RWPE2 (cell line): ENCODE data around the gene KCNK3.

Experiments
- ATAC-seq: fragments of 200-7000 bp; cut with Tn5 transposase; 3 replicates; pipeline ENCODE4 v1.9.1; 2021; ENCODE audit warnings: low read depth
- DNase-seq: peaks from one replicate; pipeline ENCODE4 v3.0.0-alpha.2; 2020; ENCODE audit warnings: low spot score
- H3K27ac ChIP-seq: fragments of 450-650 bp; 2 replicates; pipeline ENCODE4 v1.5.1; 2017; ENCODE audit warnings: mild to moderate bottlenecking; ENCODE audit not compliant: poor library complexity, severe bottlenecking
- H3K27me3 ChIP-seq: fragments of 250-450 bp; sonication (Bioruptor Pico); 2 replicates; pipeline ENCODE4 v1.5.1; 2021; ENCODE audit warnings: mild to moderate bottlenecking, moderate library complexity; ENCODE audit not compliant: insufficient read depth, poor library complexity, severe bottlenecking
- H3K36me3 ChIP-seq: fragments of 250-450 bp; sonication (Bioruptor Pico); 2 replicates; pipeline ENCODE4 v1.5.1; 2020; ENCODE audit warnings: low read depth, mild to moderate bottlenecking, moderate library complexity
- H3K4me1 ChIP-seq: fragments of 250-450 bp; sonication (Bioruptor Pico); 2 replicates; pipeline ENCODE4 v1.5.1; 2021; ENCODE audit warnings: mild to moderate bottlenecking, moderate library complexity; ENCODE audit not compliant: insufficient read depth, poor library complexity, severe bottlenecking
- H3K4me3 ChIP-seq: fragments of 250-450 bp; sonication (Bioruptor Pico); 2 replicates; pipeline ENCODE4 v1.5.1; 2021; ENCODE audit warnings: mild to moderate bottlenecking, moderate library complexity; ENCODE audit not compliant: severe bottlenecking
- H3K9me3 ChIP-seq: fragments of 250-450 bp; sonication (Bioruptor Pico); 2 replicates; pipeline ENCODE4 v1.5.1; 2021; ENCODE audit warnings: mild to moderate bottlenecking, moderate library complexity; ENCODE audit not compliant: severe bottlenecking
- CTCF ChIP-seq: fragments of 450-650 bp; IDR thresholded peaks from one replicate; pipeline ENCODE4 v1.5.1; 2017; ENCODE audit warnings: mild to moderate bottlenecking, moderate library complexity; ENCODE audit not compliant: poor library complexity, severe bottlenecking

Gene KCNK3

GRCh38 chr2:26739514-26739913, 47.0 kb downstream of the KCNK3 start:
- H3K4me3 ChIP-seq, result no peak overlapping the region
- H3K4me1 ChIP-seq, result no peaks in the 10 kb centered on the region
- no peak for TF ChIP-seq CTCF
- no peaks in the 10 kb centered on the region for H3K36me3 ChIP-seq
- no peak for ATAC-seq
- H3K9me3 ChIP-seq, result no peaks in the 10 kb centered on the region
- H3K27me3 ChIP-seq, result no peaks in the 10 kb centered on the region
- H3K27ac ChIP-seq, result no peak overlapping the region
- no peak for DNase-seq

- no peaks in the 10 kb centered on the region for H3K36me3 ChIP-seq
- H3K4me1 ChIP-seq, result no peaks in the 10 kb centered on the region
- no peak overlapping the region for H3K27ac ChIP-seq
- H3K27me3 ChIP-seq, result no peaks in the 10 kb centered on the region
- ATAC-seq (no peak), DNase-seq (no peak)
- TF ChIP-seq CTCF, result no peak
- H3K4me3 ChIP-seq, result no peak overlapping the region
- no peaks in the 10 kb centered on the region for H3K9me3 ChIP-seq
Observed at GRCh38 chr2:26740346-26740745, 47.8 kb downstream of the KCNK3 start.

GRCh38 chr2:26740890-26741302, 48.4 kb downstream of the KCNK3 start:
- Histone ChIP-seq H3K9me3 (no peaks in the 10 kb centered on the region), H3K4me3 (no peak overlapping the region), H3K27ac (no peak overlapping the region), H3K4me1 (no peaks in the 10 kb centered on the region), H3K27me3 (no peaks in the 10 kb centered on the region), H3K36me3 (no peaks in the 10 kb centered on the region)
- DNase-seq, result no peak
- ATAC-seq, result no peak
- no peak for TF ChIP-seq CTCF

DNA sequence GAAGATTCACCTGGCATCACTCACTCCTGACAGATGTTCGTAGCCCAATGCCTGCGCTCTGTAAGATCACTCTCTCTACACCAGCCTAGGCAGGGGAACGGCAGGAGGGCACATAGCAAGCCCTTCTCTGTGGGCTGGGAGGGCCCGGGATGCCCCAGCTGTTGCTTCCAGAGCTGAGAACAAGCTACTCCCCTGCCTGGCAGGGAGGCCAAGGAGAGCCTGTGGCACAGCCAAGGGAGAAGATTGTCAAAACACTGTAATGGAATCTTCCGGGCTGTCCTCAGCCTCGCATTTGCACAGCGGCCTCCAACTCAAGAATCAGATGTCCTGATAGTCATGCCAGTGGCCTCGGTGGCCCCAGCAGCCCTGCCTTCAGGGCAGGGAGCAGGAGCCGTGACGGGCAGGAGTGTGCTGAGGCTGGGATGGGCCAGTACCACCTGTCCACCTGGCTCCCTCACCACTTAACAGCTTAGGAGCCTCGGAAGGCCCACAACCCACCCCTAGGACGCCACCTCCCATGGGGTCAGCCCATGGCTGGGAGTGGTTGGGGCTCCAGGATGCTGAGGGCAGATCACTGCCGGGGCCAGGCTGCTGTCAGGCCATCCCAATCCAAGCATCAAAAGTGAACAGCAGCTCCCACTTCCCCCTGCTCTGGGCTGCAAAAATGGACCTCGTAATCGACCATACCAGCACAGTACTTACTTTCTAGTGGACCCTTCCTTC, 49.7 kb downstream of the KCNK3 start:
- no peak overlapping the region for H3K27ac ChIP-seq
- DNase-seq (no peak), ATAC-seq (no peak)
- no peaks in the 10 kb centered on the region for H3K4me1 ChIP-seq
- no peaks in the 10 kb centered on the region for H3K36me3 ChIP-seq
- TF ChIP-seq CTCF, result no peak
- H3K27me3 ChIP-seq, result no peaks in the 10 kb centered on the region
- no peaks in the 10 kb centered on the region for H3K9me3 ChIP-seq
- H3K4me3 ChIP-seq, result no peak overlapping the region

DNA sequence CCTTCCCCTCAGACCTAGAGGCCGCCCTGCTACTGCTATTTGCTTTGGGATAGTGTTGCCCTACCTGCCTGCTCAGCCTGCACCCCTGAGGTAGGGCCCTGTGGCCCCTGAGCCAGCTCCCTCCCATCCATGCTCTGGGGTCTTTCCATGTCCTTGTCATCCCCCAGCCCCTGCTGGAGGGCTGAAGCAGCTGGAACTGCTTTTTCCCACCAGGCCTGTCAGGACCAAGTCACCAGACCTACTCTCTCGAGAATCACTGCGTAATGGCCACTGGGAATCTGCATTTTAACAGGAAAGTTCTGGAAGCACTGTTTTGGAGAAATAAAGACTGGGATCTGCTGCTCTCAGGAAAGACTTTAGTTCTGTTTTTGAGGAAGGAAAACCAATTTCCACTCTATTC, 51.3 kb downstream of the KCNK3 start:
- H3K27ac ChIP-seq, result no peak overlapping the region
- ATAC-seq (no peak), DNase-seq (no peak)
- H3K9me3 ChIP-seq, result no peaks in the 10 kb centered on the region
- H3K4me1 ChIP-seq, result no peaks in the 10 kb centered on the region
- TF ChIP-seq CTCF, result no peak
- no peak overlapping the region for H3K4me3 ChIP-seq
- H3K27me3 ChIP-seq, result no peaks in the 10 kb centered on the region
- H3K36me3 ChIP-seq, result no peaks in the 10 kb centered on the region
